Right lung (tissue), 5 donors: ENCODE measurements around the gene CHRM5. TPM values are rescaled to one million over a fixed set of nuclear protein-coding genes. Genes with fewer than 3 reads are reported as not detected.
"Not testable (repeated sequence)": the region's sequence is repeated elsewhere in the genome, so short reads cannot be mapped to it uniquely, and the experiment has no call there.

Source experiments
- DNase-seq, 2 donors: peaks; one replicate each; pipeline ENCODE4 v3.0.0-alpha.2; 2013
- polyA plus RNA-seq, 5 donors: library from polyadenylated mRNA; unstranded; fragments of 120-200 nt; gene quantifications; one replicate each; pipeline versions ENCODE4 v1.2.1 to v1.2.3, GENCODE V29; 2013; ENCODE audit warnings: inconsistent platforms in 1 of 5, low replicate concordance in 1 of 5; ENCODE audit not compliant: insufficient read length in 5 of 5, insufficient read depth in 1 of 5

CHRM5 gene
- polyA plus RNA-seq, 5 donors: 0.10 to 0.80 (median 0.40) TPM

DNA sequence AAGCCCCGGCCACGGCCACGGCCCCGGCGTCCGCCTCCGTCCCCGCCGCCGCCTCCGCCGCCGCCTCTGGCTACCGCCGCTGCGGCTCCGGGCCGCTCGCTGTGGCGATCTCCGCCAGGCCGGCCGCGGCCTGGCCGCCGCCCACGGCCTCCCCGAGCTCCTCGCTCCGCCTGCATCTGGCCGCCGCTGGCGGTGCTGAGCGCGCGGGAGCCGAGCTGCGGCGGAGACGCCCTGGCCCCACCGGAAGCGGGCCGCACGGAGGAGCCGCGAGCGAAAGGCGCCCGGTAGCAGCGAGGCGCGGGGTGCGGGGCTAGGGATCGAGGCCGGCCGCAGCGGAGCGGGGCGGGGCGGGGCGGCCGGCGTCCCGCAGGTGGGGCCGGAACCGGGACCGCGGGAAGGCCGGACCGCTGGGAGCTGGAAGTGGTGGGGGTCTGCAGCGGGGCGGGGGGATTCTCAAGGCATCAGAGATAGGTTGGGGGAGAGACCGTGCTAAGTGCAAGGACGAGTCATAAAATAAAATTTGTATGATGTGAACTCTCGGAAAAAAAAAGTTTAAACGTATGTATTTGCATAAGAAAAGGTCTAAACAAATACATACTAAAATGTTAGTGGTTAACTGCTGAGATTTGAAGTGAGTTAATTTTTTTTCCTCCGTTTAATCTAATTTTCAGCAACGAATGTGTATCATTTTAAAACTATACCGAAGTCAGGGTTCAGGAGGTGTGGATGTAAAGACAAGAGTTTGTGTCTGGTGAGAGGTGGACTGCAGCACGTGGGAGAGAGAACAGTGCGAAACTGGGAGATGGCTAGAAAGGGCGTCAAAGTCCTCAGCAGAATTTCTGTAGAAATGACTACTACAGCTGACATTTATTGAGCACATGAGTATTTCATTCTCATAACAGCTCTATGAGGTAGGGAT lies 70.8 kb downstream of the CHRM5 start, which contains the start of gene AVEN:
Gene AVEN (minus strand): TSS at position 334 of the 919 bp plus-strand sequence. CDS start 158 bp downstream, at position 176.
- peak; percentile 31 to 38 for DNase-seq

DNA sequence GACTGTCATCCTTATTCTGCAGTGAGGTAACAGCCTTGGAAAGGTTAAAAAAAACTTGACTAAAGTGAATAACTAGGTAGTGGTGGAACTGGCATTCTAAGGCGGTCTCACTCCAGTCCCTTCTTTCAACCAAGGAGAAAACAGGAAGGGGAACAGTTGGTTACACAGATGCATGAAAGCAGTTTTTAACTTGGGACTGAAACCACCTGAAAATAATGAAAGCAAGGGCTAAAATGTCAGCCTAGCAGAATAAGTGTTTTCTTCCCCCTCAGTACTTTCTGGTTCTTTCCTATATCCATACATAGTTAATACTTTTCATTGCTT lies 71.5 kb downstream of the CHRM5 start:
- DNase-seq: no peak

DNA sequence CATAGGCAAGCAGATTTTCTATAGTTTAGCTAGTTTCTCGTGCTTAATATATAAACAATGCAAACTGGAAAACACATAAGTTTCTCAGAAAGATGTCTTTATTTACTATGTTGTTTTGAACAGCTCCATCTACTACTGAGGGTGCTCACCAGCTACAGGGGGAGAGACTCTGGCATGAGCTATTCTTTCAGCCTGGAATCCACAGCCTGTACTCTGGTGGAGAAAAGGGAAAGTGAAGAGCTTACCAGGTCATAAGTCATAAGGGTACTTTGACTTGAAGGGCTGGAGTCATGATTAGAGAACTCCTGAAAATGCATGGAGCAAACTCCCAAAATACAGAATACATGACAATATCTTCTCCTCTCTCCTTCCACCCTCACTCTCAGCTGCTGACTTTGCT lies 75.1 kb downstream of the CHRM5 start:
- DNase-seq: no peak

DNA sequence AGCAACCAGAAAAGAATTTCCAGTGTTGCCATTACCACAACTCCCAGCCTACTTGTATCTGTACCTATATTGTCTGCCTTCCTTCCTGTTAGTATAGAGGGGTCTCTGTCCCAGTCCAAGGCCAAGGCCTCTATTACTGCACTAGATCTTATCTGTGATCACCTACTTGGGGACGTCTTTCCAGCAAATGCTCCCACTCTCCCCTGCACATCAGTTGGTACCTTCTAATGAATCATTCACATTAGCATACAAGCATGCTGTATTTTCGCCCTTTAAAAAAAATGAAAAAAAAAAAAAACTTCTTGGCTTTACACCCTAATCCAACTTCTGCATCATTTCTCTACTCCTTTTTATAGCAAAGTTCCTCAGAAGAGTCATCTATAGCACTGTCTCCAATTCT lies 75.5 kb downstream of the CHRM5 start:
- DNase-seq: no peak

DNA sequence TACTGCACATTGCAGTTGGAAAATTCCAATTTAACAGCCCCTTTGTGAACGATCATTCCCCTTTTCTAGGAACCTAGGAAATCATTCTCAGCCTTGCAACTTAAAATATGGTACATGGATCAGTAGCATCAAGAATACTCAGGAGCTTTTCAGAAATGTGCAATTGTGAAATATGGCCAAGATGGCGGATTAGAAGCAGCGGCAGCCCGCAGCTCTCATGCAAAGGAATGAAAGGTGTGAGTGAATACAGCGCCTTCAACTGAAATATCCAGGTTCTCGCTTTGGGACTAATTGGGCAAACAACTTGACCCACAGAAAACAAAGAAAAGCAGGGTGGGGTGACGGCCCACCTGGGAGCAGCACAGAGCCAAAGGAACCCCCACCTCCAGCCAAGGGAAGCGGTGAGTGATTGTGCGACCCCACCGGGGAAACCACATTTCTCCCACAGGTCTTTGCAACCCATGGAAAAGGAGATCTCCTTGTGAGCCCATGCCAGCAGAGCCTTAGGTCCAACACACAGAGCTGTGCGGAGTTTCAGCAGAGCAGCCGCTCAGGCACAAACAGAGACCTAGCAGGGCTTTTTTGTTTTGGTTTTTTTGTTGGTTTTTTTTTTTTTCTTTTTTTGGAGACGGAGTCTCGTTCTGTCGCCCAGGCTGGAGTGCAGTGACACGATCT lies 78.3 kb downstream of the CHRM5 start:
- DNase-seq: no peak

DNA sequence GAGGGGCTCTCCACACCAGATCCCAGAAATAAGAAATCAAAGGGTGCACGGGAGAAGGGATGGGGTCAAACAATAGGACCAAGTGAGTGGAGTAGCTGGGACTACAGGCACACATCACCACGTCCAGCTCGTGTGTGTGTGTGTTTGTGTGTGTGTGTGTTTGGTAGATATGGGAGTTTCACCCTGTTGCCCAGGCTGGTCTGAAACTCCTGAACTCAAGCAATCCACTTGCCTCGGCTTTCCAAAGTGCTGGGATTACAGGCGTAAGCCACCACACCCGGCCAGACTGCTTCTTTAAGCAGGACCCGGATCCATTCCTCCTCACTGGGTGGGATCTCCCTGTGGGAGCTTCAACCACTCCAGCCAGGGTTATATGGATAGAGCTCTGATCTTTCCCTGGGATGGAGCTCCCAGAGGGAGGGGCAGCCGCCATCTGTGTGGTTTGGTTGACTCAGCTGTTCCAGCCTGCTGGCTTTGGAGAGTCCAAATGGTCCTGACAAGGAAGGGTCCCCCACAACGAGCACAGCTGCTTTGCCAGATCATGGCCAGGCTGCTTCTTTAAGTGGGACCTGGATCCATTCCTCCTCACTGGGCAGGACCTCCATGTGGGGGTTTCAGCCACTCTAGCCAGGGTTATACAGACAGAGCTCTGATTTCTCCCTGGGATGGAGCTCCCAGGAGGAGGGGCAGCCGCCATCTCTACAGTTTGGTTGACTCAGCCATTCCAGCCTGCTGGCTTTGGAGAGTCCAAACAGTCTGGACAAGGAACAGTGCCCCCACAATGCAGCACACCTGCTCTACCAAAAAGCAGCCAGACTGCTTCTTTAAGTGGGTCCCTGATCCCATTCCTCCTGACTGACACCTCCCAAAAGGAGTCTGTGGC lies 79.8 kb downstream of the CHRM5 start:
- DNase-seq: no peak

DNA sequence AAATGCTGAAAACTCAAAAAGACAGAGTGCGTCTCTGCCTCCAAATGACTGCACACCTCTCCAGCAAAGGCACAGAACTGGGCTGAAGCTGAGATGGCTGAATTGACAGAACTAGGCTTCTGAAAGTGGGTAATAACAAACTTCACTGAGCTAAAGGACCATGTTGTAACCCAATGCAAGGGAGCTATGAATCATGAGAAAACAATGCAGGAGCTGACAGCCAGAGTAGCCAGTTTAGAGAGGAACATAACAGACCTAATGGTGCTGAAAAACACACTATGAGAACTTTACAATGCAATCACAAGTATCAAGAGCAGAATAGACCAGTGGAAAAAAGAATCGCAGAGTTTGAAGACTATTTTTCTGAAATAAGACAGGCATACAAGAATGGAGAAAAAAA lies 80.8 kb downstream of the CHRM5 start:
- no peak for DNase-seq

DNA sequence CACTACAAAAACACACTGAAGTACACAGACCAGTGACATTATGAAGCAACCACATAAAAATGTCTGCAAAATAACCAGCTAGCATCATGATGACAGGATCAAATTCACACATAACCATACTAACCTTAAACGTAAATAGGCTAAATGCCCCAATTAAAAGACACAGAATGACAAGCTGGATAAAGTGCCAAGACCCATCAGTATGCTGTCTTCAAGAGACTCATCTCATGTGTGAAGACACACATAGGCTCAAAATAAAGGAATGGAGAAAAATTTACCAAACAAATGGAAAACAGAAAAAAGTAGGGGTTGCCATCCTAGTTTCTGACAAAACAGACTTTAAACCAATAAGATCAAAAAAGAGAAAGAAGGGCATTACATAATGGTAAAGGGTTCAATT lies 82.1 kb downstream of the CHRM5 start:
- DNase-seq: not testable (repeated sequence)

DNA sequence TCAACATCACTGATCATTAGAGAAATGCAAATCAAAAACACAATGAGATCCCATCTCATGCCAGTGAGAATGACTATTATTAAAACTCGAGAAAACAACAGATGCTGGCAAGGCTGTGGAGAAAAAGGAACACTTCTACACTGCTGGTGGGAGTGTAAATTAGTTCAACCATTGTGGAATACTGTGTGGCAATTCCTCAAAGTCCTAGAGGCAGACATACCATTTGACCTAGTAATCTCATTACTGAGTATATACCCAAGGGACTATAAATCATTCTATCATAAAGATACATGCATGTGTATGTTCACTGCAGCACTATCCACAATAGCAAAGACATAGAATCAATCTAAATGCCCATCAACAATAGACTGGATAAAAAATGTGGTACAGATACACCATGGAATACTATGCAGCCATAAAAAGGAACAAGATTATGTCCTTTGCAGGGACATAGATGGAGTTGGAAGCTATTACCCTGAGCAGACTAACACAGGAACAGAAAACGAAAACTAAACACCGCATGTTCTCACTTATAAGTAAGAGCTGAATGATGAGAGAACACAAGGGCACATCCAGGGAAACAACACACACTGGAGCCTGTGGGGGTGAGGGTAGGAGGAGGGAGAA lies 85.9 kb downstream of the CHRM5 start:
- DNase-seq: no peak

DNA sequence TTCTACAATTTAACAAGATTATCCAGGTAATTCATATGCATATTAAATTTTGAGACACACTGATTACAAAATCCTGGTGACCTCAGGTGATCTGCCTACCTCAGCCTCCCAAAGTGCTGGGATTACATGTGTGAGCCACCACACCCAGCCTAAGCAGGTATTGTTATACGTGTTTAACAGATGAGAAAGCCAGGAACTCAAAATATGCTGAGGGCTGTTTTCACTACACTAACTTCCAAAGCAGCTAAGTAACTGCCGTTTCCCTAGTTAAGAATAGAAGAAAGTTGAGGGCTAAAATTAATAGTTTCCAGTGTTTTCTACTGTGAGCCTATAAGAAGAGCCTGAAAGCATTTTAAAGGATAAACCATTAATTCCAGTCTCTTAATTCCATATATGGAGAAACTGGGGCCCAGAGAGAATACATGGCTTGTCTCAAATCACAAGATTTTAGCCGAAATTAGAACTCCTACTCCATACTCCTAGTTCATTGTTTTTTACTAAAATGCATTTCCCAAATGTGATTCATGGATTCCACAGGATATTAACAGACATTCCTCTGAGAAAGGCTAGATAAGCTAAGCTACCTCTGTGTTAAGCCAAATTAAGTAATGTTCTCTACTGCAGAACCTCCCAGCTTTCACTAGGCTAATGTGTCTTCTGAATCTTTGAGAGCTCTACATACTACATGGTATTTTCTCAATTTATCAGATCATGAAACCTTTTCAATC lies 87.7 kb downstream of the CHRM5 start:
- DNase-seq: no peak

DNA sequence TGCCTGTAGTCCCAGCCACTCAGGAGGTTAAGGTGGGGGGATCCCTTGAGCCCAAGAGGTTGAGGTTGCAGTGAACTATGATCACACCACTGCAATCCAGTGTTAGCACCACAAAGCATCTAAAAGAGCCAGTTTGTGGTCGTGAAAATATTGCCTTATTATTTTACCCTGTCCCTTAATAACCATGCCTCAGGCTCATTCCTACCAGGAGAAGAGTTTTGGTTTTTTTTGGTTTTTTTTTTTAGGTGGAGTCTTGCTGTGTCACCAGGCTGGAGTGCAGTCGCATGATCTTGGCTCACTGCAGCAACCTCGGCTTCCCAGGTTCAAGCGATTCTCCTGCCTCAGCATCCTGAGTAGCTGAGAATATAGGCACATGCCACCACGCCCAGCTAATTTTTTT lies 88.6 kb downstream of the CHRM5 start:
- DNase-seq: no peak

DNA sequence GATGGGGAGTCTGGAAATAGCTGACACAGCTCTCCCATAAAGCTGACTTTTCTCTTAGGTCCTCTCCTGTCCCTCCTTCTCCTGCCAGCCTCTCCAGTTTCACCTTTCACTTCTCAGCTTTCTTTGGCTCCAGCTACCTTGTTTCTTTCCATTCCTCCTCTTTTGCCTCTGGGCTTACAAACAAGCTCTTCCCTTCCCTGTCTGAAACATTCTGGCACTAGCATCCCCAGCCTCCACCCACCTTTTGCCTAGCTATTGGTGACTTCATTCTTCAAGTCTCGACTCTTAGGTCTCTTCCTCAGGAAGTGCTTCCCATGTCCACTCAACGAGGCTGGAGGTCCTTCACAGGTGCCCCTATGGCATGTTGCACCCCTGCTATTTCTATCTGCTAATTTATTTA lies 91.2 kb downstream of the CHRM5 start:
- DNase-seq: no peak

DNA sequence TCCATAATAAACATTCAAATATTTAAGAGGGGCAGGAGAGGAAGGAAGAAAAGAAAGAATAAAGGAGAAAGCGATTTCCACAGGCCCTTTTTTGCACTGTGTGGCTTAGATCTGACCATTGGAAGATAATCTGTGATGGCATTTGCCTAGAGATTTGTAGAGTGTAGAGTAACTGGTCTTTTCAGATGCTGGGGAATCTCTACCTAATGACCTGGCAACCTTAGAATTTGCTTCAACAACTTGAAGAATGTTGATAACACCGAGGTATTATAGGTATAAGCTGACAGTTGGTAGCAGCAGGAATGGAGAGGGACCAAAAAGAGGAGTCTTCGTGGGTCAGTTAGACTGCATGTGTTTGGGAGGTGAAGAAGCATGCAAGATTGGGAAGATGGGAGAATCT lies 91.6 kb downstream of the CHRM5 start:
- DNase-seq: no peak

DNA sequence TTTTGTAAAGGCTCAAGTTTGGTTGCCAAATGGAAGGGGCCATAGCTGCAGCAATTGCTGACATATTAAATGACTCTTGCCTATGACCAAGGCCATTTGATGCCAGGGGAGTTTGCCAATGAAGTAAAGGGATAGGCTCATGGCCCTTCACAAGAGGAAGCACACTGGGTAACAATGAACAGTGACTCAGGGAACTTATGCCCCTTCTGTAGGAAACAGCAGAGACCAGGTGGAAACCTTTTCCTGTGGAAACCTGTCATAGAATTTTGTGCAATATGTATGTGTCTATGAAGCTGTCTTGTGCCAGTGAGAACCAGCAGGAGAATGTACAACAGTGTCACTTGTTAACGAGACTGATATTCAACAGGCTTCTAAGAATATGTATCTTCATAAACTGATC lies 96.1 kb downstream of the CHRM5 start:
- DNase-seq: no peak

DNA sequence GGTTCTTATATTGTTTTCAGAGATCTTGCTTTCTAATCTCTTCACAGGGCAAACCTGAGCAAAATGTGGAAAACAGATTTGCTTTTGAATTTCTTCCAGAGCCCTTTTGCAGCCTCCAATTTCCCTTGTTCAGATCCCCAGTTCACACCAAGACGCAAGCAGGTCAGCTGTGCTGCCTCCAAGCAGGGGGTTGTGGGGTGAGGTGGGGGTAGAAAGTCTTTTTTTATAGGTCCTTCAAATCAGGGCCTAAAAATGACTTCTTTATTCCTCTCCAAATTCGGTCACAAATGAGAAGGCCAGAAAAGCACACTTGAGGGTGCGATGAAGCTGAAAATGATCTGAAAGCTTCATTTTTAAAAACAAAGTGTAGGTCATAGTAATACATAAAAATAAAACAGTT lies 97.0 kb downstream of the CHRM5 start:
- no peak for DNase-seq

DNA sequence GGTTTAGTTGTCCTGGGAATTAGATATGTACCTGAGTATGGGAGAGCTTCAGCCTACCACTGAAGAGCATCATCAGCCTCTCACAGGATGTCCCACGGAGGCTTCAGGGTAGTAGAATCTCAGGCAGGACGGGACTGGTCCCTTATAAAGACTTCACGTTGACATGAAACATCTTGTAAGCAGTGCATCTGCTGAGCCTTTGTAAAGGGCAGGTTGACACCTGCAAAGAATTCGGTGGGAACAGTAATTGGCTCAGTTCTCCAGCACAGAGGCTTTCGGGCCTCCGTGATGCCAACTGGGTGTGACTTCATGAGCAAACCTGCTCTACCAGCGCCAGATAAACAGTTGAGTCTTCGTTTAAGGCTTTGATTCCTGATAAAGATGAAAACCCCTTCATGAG lies 97.6 kb downstream of the CHRM5 start:
- DNase-seq: no peak

DNA sequence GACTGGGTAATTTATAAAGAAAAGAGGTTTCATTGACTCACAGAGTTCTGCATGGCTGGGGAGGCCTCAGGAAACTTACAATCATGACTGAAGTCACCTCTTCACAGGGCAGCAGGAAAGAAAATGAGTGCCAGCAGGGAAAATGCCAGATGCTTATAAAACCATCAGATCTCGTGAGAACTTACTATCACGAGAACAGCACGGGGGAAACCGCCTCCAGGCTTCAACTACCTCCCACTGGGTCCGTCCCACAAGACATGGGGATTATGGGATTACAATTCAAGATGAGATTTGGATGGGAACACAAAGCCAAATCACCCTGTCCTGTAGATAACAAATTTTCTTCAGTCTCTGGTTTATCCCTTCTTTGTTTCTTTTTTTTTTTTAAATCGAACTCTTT lies 101.7 kb downstream of the CHRM5 start:
- DNase-seq: no peak

DNA sequence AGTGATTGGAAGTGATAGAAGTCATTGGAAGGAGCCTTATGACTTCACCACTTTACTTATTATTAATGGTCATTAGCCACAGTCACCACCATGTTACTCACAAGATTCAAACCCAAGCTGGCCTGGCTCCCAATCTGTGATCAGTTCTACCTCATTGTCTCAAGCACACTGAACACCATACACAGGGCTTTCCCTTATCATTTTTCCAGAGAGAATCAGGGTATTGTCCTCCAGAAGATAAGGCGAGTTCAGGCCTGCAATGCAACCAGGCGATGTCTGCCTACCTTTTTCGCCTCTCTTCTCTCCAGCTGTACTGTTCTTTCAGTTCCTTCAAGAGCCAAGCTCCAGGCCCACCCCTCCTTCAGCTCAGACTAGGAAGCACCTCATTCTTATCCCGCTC lies 108.5 kb downstream of the CHRM5 start:
- DNase-seq: no peak

DNA sequence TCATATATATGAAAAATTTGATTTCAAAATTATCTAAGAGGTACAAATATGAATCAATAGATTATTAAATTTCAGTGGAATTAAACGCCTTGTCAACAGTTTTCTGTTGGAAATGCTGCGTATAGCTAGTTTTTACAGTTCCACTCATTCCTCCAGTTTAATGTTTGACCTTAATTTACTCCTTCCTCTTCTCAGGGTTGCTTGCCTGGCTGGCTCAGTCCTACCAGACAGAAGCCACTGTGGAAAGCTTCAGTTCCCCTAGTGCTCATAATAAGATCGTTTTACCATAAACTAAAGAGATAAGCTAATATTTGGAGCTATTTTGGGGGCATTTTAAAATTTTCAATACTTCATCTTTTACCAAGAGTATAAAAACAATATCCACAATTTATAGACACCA lies 110.6 kb downstream of the CHRM5 start:
- no peak for DNase-seq

DNA sequence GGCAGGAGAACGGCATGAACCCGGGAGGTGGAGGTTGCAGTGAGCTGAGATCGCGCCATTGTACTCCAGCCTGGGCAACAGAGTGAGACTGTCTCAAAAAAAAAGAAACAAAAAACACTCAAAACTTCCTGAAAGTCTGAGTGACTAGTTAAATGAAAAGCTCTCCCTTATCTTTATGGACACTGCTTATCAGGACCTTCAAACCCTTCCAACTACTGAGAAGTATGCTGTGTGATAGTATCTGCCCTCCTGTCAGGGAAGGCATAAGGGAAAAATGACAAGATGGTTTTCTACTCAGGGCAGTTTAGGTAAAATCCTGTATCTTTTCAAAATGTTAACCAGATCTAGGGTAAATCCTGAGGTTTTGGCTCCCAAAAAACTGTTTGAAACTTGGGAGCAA lies 111.6 kb downstream of the CHRM5 start:
- DNase-seq: no peak

DNA sequence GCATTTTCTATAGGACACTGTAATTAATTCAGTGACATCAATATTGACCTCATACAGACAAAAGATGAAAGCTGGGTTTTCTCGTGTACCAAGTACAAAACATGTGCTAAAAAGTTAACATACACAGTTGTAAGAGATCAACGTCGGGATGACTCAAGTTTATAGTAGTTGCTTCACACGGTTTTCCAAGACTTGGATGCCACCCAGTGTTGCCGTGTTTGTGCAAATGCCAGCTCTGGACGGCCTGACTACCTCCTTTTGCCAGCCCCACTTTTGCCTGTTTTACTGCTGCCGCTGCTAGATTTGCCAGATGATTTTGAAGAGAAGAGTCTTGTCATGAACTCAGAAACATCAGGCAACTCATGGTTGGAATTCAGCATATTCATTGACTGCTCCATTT lies 115.8 kb downstream of the CHRM5 start:
- no peak for DNase-seq
